ENCODE measurements around the gene ERBB4. TPM values are rescaled to one million over a fixed set of nuclear protein-coding genes. Genes with fewer than 3 reads are reported as not detected.

Gene ERBB4
- total and polyA plus RNA-seq, 2 of the 8 experiments (the other 6 are each of a cell fraction or from before 2014, with no cell fraction given): 0.34 to 1.3 TPM

GRCh38 chr2:212005085-212005671, 533.4 kb downstream of the ERBB4 start (continued):
- TF ChIP-seq, protein P1, sequence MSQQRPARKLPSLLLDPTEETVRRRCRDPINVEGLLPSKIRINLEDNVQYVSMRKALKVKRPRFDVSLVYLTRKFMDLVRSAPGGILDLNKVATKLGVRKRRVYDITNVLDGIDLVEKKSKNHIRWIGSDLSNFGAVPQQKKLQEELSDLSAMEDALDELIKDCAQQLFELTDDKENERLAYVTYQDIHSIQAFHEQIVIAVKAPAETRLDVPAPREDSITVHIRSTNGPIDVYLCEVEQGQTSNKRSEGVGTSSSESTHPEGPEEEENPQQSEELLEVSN (IDR thresholded peaks at IDR 0.05): no peak
- no peak for TF ChIP-seq SRF (IDR thresholded peaks at IDR 0.05; ENCODE audit: low read depth, low read length)
